ENCODE measurements around the gene MINK1.

DNA sequence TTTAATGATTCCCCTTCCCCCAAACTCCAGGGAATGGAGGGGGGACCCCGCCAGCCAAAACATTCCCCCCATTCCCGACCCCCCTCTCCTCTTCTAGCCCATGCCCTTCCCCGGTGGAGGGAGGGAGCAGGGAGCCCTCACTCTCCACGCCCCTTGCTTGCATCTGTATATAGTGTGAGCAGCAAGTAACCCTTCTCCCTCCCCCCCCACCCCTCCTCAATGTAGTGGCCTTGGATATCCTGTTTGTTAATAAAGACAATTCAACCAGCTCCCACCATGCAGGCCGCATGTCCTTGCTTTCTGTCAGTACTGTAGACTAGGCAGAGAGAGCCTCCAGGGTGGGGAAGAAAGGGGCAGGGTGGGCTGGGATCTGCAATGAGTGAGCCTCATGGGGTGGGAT lies 64.6 kb downstream of the MINK1 start:
- TF ChIP-seq, protein P1, sequence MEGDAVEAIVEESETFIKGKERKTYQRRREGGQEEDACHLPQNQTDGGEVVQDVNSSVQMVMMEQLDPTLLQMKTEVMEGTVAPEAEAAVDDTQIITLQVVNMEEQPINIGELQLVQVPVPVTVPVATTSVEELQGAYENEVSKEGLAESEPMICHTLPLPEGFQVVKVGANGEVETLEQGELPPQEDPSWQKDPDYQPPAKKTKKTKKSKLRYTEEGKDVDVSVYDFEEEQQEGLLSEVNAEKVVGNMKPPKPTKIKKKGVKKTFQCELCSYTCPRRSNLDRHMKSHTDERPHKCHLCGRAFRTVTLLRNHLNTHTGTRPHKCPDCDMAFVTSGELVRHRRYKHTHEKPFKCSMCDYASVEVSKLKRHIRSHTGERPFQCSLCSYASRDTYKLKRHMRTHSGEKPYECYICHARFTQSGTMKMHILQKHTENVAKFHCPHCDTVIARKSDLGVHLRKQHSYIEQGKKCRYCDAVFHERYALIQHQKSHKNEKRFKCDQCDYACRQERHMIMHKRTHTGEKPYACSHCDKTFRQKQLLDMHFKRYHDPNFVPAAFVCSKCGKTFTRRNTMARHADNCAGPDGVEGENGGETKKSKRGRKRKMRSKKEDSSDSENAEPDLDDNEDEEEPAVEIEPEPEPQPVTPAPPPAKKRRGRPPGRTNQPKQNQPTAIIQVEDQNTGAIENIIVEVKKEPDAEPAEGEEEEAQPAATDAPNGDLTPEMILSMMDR (IDR thresholded peaks at IDR 0.05), result no peak
- TF ChIP-seq POLR2A (IDR thresholded peaks at IDR 0.05), result no peak

Data from Peyer's patch (tissue), 4 donors.